Measurements from ENCODE around the gene AGRP.
A peak's percentile ranks its signal among the peaks of the same experiment; 100 is the strongest.

AGRP gene

DNA sequence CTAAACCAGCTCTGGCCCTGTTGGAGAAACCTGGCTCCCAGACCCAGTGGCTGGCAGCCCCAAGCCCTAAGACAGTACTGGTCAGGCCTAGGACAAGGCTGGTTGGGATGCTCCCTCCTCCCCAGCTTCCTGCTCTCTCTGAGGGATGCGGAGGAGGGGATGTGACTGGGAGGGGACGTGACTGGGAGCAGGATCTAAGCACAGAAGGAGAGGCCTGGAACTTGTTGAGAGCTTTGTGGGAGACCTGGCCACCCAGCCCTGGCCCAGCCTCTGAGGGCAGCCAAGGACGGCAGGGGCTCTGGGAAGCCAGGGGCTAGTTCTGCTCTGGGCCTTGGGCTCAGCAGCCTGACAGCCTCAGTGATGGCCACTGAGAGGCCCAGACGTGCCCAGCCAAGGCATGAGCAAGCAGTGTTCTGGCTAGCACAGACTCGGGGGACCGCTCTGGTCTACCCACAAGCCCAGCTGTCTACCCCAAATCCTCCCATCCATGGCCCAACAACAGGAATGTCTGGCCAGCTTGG, 25.2 kb downstream of the AGRP start:
- TF ChIP-seq, protein P1, sequence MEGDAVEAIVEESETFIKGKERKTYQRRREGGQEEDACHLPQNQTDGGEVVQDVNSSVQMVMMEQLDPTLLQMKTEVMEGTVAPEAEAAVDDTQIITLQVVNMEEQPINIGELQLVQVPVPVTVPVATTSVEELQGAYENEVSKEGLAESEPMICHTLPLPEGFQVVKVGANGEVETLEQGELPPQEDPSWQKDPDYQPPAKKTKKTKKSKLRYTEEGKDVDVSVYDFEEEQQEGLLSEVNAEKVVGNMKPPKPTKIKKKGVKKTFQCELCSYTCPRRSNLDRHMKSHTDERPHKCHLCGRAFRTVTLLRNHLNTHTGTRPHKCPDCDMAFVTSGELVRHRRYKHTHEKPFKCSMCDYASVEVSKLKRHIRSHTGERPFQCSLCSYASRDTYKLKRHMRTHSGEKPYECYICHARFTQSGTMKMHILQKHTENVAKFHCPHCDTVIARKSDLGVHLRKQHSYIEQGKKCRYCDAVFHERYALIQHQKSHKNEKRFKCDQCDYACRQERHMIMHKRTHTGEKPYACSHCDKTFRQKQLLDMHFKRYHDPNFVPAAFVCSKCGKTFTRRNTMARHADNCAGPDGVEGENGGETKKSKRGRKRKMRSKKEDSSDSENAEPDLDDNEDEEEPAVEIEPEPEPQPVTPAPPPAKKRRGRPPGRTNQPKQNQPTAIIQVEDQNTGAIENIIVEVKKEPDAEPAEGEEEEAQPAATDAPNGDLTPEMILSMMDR (IDR thresholded peaks at IDR 0.05; ENCODE audit: control insufficient read depth, extremely low read depth, insufficient read depth): no peak
- H3K4me3 ChIP-seq (ENCODE audit: low read depth, low read length): no peak overlapping the region
- DNase-seq (ENCODE audit: low read depth): no peak

DNA sequence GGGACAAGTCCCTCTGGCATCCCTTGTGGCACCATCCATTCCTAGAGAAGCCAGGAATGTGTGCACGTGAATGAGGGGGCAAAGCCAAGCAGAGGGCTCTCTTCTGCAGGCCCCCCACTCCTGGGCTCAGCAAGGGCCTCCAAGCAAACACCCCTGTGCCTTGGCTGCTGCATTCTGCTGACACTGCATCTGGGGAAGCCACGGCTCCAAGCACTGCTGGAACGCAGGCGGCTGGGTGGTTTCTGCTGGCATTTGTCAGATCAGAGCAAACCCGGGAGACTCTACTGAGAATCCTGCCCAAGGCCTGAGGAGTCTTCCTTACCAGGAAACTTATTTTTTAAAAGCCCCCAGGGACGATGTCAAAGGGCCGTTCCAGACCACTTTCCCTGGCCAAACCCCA, 25.7 kb downstream of the AGRP start:
- TF ChIP-seq, protein P1 (IDR thresholded peaks at IDR 0.05; ENCODE audit: control insufficient read depth, extremely low read depth, insufficient read depth): no peak
- H3K4me3 ChIP-seq (ENCODE audit: low read depth, low read length): no peak overlapping the region
- no peak for DNase-seq (ENCODE audit: low read depth)

DNA sequence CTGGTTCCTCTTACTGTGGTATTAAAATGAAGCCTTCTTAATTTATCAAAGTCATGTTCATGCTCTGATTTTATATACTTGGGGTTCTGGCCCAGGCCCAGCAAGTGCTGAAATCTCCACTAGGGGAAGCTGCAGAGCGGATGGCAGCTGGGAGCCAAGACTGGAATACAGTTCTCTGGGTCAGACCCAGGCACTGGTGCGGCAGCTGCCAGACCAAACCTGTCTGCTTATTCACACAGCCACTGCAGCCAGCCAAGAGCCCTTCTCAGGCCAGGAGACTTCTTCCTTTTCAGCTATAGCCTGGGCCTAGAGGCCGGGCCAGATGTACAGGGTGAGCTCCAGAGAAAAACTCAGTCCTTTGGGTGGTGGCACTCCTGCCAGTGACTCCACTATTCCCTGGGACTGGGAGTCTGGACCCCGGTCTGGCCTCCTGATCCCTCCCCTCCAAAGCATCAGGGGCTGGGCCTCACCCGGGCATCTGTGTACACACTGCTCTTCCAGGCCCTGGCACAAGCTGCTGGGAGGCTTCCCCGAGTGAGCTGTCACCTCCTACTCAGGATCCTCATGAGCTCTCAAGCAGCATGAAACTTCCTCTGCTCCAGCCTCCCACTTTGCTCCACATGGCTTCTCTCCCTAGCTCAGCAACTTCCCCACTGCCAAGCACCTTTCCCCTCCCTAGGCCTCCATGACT, 26.8 kb downstream of the AGRP start:
- H3K4me3 ChIP-seq (ENCODE audit: low read depth, low read length): no peak overlapping the region
- peak; percentile 92 for DNase-seq (ENCODE audit: low read depth)
- TF ChIP-seq, protein P1 (IDR thresholded peaks at IDR 0.05; ENCODE audit: control insufficient read depth, extremely low read depth, insufficient read depth): peak; percentile 66

DNA sequence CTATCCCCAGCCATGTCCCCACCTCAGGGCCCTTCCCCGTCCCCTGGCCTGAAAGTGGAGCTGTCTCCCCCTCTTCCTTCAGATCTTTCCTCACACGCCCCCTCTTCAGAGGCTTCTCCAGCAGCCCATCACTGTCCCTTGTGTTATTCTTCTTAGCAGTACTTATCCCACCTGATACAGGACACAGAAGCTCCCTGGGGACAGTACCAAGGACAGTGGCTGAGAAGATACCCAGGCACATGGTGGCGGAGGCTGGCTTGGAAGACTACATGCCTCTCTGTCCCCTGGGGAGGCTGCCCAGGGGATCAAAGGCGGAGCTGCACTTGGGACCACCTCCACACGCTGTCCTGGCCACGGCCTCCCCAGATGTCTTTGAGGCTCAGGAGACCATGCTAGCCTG, 28.5 kb downstream of the AGRP start:
- no peak for DNase-seq (ENCODE audit: low read depth)
- TF ChIP-seq, protein P1 (IDR thresholded peaks at IDR 0.05; ENCODE audit: control insufficient read depth, extremely low read depth, insufficient read depth): no peak
- H3K4me3 ChIP-seq (ENCODE audit: low read depth, low read length): no peak overlapping the region

DNA sequence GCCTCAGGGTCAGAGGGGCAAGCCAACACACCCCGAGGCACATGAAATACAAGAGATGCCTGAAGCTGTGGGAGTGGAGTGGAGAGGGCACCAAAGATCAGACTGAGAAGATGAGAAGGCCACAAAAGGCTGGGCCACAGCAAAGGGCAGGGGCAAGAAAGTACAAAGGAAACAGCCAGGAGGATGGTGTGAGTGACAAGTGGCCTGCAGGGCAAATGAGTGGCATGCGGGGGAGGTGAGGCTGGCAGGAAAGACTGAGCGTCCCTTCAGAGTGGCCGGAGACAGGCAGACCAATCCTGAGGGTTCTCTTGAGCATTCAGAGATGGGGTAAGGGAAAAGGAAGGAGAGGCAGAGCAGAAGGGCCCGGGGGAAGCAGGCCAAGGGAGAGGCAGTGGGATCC, 29.2 kb downstream of the AGRP start:
- TF ChIP-seq, protein P1 (IDR thresholded peaks at IDR 0.05; ENCODE audit: control insufficient read depth, extremely low read depth, insufficient read depth): no peak
- no peak for DNase-seq (ENCODE audit: low read depth)
- no peak overlapping the region for H3K4me3 ChIP-seq (ENCODE audit: low read depth, low read length)

DNA sequence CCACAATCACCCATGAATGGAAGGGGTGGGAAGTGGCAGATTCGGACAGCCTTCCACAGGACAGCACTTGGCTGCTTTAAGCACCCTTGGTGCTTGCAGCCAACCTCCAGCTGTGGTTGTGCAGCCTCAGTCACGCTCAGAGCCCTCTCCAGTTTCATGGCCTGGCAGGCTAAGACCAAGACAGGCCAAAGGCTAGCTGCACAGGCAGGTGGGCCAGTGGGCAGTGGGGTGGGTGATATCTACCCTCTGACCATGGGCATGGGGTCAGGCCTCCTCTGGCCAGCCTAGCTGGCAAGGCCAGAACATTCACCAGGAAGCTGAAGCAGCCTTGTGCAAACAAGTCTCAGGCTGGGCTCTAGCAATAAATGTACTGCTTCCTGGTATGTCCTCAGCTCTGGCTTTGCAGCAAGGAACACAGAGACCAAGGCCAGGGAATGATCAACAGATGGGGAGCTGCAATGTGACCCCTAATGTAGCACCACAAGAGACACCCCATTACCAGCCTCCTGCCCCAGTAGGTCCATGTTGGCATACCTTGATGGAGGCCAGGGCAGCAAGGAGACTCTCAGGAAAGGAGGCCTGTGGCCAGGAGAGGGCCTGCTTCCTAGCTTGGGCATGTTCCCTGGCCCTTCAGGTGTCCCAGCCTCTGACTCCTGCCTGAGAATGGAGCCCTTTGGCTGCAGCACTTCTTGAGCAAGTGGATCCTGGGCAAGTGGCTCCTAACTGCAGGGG, 31.5 kb downstream of the AGRP start:
- TF ChIP-seq, protein P1 (IDR thresholded peaks at IDR 0.05; ENCODE audit: control insufficient read depth, extremely low read depth, insufficient read depth): no peak
- DNase-seq (ENCODE audit: low read depth): peak; percentile 90
- H3K4me3 ChIP-seq (ENCODE audit: low read depth, low read length): no peak overlapping the region
